Activated T-helper 1 cell treated with Interleukin-2 at 50 U/mL for 16 hours (primary cell): ENCODE data around the gene BCOR.
A peak's percentile ranks its signal among the peaks of the same experiment; 100 is the strongest.

ENCODE experiments used
- DNase-seq: peaks from one replicate; pipeline ENCODE4 v3.0.0-alpha.2; 2020; ENCODE audit warnings: low read depth

The BCOR gene

GRCh38 chrX:40112996-40113395 is 15.2 kb upstream of the BCOR start:
- no peak for DNase-seq

GRCh38 chrX:40111868-40112267 is 14.1 kb upstream of the BCOR start:
- DNase-seq: no peak

- no peak for DNase-seq
These were observed 11.7 kb upstream of the BCOR start for GRCh38 chrX:40109288-40110008.

- peak; percentile 56 for DNase-seq
These were observed 11.2 kb upstream of the BCOR start for GRCh38 chrX:40108959-40109287.

GRCh38 chrX:40108162-40108958 is 10.6 kb upstream of the BCOR start:
- DNase-seq: no peak

- DNase-seq: no peak
These were observed 9.8 kb upstream of the BCOR start for GRCh38 chrX:40107291-40108161.

GRCh38 chrX:40106676-40107290 is 9.0 kb upstream of the BCOR start:
- DNase-seq: no peak

- peak; percentile 65 for DNase-seq
These were observed 8.3 kb upstream of the BCOR start for GRCh38 chrX:40105835-40106675.

- DNase-seq: no peak
These were observed 7.5 kb upstream of the BCOR start for GRCh38 chrX:40104985-40105834.

GRCh38 chrX:40104630-40104984 is 6.8 kb upstream of the BCOR start:
- DNase-seq: no peak

- no peak for DNase-seq
These were observed 6.0 kb upstream of the BCOR start for GRCh38 chrX:40103565-40104323.

- no peak for DNase-seq
These were observed 4.9 kb upstream of the BCOR start for GRCh38 chrX:40102393-40103381.

GRCh38 chrX:40101430-40101802 is 3.7 kb upstream of the BCOR start:
- DNase-seq: no peak

GRCh38 chrX:40100537-40101429 is 3.0 kb upstream of the BCOR start:
- DNase-seq: no peak

- no peak for DNase-seq
These were observed 2.4 kb upstream of the BCOR start for GRCh38 chrX:40100141-40100536.

- DNase-seq: no peak
These were observed 1.5 kb upstream of the BCOR start for GRCh38 chrX:40099055-40099958.
